PC-3 (cell line): Measurements from ENCODE around the gene SCAPER.

ENCODE experiments used
- EZH2 ChIP-seq: fragments of 300-600 bp; sonication (generic); IDR thresholded peaks from one replicate; pipeline ENCODE4 v1.6.1; 2017; ENCODE audit warnings: antibody characterized with exemption, mild to moderate bottlenecking, low read length; ENCODE audit not compliant: unreplicated experiment
- TF ChIP-seq, protein P1 (sequence below): fragments of 300-600 bp; sonication (generic); conservative IDR thresholded peaks from 2 replicates; pipeline ENCODE4 v1.5.1; 2017; ENCODE audit warnings: antibody characterized with exemption, low read depth, mild to moderate bottlenecking, low read length

DNA sequence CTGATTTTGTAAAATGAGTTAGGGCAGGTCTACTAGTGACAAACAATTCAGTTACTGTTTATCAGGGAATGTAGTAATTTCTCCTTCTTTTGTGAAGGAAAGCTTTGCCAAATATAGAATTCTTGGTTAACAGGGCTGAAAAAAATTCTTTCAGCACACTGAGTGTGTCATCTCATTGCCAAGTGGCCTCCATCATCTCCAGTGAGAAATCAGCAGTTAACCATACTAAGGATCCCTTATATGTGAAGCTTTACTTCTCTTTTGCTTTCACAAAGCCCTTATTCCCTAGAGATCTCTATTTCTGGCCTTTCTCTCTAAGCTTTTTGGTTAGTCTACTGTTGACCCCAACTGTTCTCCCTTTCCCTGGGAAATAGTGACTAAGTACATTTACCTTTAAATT, 269.1 kb downstream of the SCAPER start:
- TF ChIP-seq, protein P1, sequence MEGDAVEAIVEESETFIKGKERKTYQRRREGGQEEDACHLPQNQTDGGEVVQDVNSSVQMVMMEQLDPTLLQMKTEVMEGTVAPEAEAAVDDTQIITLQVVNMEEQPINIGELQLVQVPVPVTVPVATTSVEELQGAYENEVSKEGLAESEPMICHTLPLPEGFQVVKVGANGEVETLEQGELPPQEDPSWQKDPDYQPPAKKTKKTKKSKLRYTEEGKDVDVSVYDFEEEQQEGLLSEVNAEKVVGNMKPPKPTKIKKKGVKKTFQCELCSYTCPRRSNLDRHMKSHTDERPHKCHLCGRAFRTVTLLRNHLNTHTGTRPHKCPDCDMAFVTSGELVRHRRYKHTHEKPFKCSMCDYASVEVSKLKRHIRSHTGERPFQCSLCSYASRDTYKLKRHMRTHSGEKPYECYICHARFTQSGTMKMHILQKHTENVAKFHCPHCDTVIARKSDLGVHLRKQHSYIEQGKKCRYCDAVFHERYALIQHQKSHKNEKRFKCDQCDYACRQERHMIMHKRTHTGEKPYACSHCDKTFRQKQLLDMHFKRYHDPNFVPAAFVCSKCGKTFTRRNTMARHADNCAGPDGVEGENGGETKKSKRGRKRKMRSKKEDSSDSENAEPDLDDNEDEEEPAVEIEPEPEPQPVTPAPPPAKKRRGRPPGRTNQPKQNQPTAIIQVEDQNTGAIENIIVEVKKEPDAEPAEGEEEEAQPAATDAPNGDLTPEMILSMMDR, result no peak
- no peak for TF ChIP-seq EZH2
